Natural killer cell treated with Interleukin-12 subunit alpha and Interleukin-12 subunit beta and Interleukin-15 and Interleukin-18, amount 100 ng/mL, for 72 hours (primary cell): ENCODE results near the gene CX3CR1. TPM values are rescaled to one million over a fixed set of nuclear protein-coding genes. Genes with fewer than 3 reads are reported as not detected.

Experiments
- ATAC-seq, 2 donors: fragments of 150-1000 bp; cut with Tn5 transposase in 1 of 2; sonication (Bioruptor Pico), chemical (Tn5 transposase) in 1 of 2; 2 replicates each; pipeline ENCODE4 v1.10.0; 2021
- DNase-seq: peaks from one replicate; pipeline ENCODE4 v3.0.0; 2022; ENCODE audit warnings: low spot score
- H3K27ac Mint-ChIP-seq, 2 donors: 1 replicate in 1 of 2; 2 replicates in 1 of 2; pipeline ENCODE4 v1.8.0; 2022; ENCODE audit warnings: mixed read lengths in 2 of 2, mild to moderate bottlenecking in 1 of 2, moderate library complexity in 1 of 2
- H3K27me3 Mint-ChIP-seq, 2 donors: 1 replicate in 1 of 2; 2 replicates in 1 of 2; pipeline ENCODE4 v1.8.0; 2022; ENCODE audit warnings: mixed read lengths in 2 of 2
- H3K36me3 Mint-ChIP-seq: one replicate; pipeline ENCODE4 v1.8.0; 2022; ENCODE audit warnings: mixed read lengths
- H3K4me1 Mint-ChIP-seq, 2 donors: 1 replicate in 1 of 2; 2 replicates in 1 of 2; pipeline ENCODE4 v1.8.0; 2022; ENCODE audit warnings: low read depth in 2 of 2, mixed read lengths in 2 of 2, mild to moderate bottlenecking in 1 of 2
- H3K4me3 Mint-ChIP-seq: one replicate; pipeline ENCODE4 v1.8.0; 2022; ENCODE audit warnings: mixed read lengths
- H3K9me3 Mint-ChIP-seq: 2 replicates; pipeline ENCODE4 v1.8.0; 2022; ENCODE audit warnings: mixed read lengths
- total RNA-seq, 2 donors: library from RNA; stranded (reverse); gene quantifications; one replicate each; pipeline ENCODE4 v1.2.3, GENCODE V29; 2022

CX3CR1 gene
- total RNA-seq, 2 donors from 2014 or later: 5.8 to 18.4 TPM

DNA sequence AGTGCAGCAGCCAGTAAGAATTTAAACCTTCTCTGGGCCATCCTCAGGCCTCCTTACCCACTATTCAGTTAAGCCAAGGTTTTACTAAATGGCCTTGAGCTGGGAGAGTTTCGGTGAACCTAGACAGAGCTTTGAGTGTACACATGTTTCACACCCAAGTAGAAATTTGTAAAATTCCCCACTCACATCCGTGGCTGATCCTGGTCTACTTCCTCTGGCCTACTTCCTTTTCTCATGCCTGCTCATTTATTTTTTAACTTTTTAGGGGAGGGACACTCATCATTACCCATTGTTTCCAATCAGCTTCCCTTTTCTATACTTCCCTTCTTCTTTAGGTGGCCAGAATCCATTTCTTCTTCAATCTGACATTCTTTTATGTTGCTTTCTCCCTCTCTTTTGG is 7.6 kb downstream of the CX3CR1 start:
- H3K4me1 Mint-ChIP-seq: peaks cover 81 to 86% of the 10 kb centered on the region in 2 donors
- no peaks in the 10 kb centered on the region for H3K9me3 Mint-ChIP-seq
- peak overlapping the region; percentile 94 to 97 for H3K27ac Mint-ChIP-seq
- DNase-seq: no peak
- ATAC-seq: no peak
- peak overlapping the region; percentile 53 for H3K4me3 Mint-ChIP-seq
- peaks cover 5% of the 10 kb centered on the region for H3K36me3 Mint-ChIP-seq
- no peaks in the 10 kb centered on the region for H3K27me3 Mint-ChIP-seq

DNA sequence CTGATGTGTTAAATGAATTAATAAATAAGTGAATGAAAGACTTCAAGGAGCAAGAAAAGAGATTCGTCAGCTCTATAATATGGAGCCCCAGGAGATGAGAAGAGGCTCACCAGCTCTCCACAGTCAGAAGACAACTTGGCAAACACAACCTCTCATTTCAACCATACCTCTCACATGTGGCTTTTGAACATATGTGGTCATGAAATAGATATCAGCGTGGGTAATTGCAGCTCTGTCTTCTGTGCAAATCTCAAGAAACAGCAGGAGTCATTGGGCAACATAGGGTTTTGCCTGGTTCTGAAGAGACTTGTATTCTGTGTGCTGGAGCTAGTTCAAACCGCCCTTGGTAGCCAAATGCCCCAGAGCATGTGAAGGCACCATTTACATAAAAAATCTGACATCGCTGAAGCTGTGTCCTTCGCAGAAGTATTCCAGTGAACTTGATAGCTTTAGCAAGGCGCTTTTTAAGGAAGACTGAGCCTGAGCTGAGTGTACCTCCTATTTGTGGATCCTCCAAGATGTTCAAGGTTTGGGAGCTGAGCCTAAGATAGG is 8.4 kb downstream of the CX3CR1 start:
- H3K4me1 Mint-ChIP-seq: peaks cover 77 to 82% of the 10 kb centered on the region in 2 donors
- peak overlapping the region; percentile 94 to 97 for H3K27ac Mint-ChIP-seq
- peak overlapping the region; percentile 53 for H3K4me3 Mint-ChIP-seq
- ATAC-seq (peak; percentile 48 to 50), DNase-seq (no peak)
- H3K9me3 Mint-ChIP-seq: no peaks in the 10 kb centered on the region
- no peaks in the 10 kb centered on the region for H3K27me3 Mint-ChIP-seq
- H3K36me3 Mint-ChIP-seq: peaks cover 5% of the 10 kb centered on the region

DNA sequence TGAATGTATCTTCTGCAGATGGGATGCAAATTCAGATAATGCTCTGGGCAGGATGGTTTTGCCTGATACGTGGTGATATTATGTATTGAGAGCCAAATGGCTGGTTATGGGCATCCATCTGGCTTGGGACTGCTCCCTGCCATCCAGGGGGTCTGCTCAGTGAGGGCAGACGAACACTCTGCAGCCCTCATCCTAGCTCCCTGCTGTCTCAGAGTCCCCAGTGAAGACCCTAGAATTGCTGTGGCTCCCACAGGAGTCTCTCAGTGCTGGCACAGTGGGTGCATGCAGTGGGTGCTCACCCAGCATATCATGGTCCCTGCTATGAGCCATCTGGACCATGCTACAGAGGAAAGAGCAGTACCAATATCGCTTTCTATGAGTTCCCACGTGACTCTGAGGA is 10.3 kb downstream of the CX3CR1 start:
- DNase-seq: no peak
- Mint-ChIP-seq H3K4me3 (peak overlapping the region; percentile 84), H3K27me3 (no peaks in the 10 kb centered on the region), H3K36me3 (peaks cover 19% of the 10 kb centered on the region), H3K9me3 (peaks cover 4% of the 10 kb centered on the region), H3K27ac (peak overlapping the region; percentile 94 to 97), H3K4me1 (peaks cover 79 to 85% of the 10 kb centered on the region in 2 donors)
- ATAC-seq: no peak

DNA sequence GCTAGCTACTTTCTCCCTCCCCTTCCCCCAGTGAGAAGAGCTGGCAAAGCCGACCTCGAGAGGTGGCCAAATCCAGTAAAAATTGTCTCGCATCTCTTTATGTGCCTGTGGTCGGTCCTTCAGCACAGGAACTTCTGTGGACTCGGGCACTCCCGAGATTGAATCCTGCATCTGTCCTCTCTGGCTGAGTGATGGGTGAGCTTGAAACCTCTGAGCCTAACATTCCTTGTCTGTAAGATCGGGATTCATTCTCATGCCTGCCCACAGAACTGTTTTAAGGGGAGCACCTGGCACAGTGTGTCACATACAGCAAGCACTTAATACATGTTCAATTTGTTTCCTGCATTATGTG is 11.3 kb downstream of the CX3CR1 start:
- no peak for ATAC-seq
- Mint-ChIP-seq H3K4me1 (peaks cover 82 to 89% of the 10 kb centered on the region in 2 donors), H3K36me3 (peaks cover 22% of the 10 kb centered on the region), H3K27me3 (no peaks in the 10 kb centered on the region), H3K9me3 (peaks cover 4% of the 10 kb centered on the region), H3K27ac (peak overlapping the region; percentile 94 to 97), H3K4me3 (peak overlapping the region; percentile 84)
- DNase-seq: no peak

DNA sequence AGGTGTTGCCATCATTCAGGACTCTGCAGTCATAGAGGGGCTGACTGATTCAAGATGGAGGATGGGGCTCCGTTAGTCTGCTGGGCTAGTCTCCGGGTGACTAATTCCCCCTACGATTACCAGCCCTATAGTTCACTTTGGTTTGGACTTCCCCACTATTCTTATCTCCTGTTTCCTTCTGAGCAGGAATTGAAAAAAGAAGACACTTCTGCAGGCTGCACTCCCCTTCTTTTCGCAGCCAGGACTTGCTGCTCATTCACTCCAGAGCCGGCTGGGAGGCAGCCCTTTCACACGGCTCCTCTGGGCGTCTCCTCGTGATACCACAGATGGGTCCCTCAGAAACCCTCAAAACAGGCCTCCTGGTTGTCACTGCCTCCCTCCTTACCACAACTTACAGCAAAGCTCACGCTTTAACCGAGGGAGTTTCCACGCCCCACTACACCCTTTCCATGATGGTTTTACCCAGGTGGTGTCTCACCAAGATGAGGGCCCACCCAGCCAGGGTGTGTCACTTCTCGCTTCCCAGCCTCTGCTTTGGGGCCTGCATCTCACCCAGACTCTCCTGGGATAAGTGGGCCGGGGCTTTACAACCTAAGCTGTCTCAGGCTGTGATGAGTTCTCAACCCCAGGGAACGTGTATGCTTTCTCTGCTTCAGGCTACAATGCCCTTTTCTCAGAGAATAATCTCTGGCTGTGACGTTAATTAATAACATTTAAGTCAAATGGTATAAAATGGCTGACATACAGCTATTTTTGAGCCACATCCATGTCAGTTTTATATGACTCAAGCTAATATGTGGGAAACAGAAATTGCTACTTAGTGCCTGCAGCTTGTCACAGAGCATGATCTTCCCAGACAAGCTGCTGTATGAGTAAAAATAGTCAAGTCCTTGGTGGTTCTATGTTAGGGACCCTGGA is 11.9 kb downstream of the CX3CR1 start:
- H3K4me3 Mint-ChIP-seq: peak overlapping the region; percentile 84
- peaks cover 4% of the 10 kb centered on the region for H3K9me3 Mint-ChIP-seq
- peaks cover 22% of the 10 kb centered on the region for H3K36me3 Mint-ChIP-seq
- ATAC-seq (peak; percentile 87 to 88), DNase-seq (peak; percentile 90)
- peaks cover 86 to 94% of the 10 kb centered on the region in 2 donors for H3K4me1 Mint-ChIP-seq
- peak overlapping the region; percentile 94 to 97 for H3K27ac Mint-ChIP-seq
- no peaks in the 10 kb centered on the region for H3K27me3 Mint-ChIP-seq

- Mint-ChIP-seq H3K27ac (peak overlapping the region; percentile 94 to 97), H3K4me1 (peaks cover 74 to 81% of the 10 kb centered on the region in 2 donors), H3K27me3 (no peaks in the 10 kb centered on the region), H3K36me3 (peaks cover 17% of the 10 kb centered on the region), H3K9me3 (peaks cover 4% of the 10 kb centered on the region), H3K4me3 (peak overlapping the region; percentile 52)
- DNase-seq (no peak), ATAC-seq (no peak)
Measured at GRCh38 chr3:39264053-39264452, 15.8 kb downstream of the CX3CR1 start.

DNA sequence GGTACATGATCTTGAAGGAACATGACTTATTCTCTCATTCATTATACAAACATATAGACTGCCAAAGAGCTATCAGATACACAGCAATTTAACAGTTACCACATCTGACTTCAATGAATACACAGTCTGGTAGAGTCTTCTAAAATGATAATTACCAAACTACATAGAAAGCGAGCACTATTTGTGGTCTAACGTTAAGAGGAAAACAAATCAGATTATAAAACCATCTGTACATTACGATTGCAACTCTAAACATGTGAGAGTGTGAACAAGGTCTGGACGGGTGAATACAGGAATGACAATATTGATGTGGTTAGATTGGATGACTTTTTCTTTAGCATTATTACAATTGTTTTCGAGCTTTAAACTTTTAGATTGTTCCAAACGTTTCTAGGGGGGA is 16.3 kb downstream of the CX3CR1 start:
- H3K4me1 Mint-ChIP-seq: peaks cover 76 to 81% of the 10 kb centered on the region in 2 donors
- peaks cover 17% of the 10 kb centered on the region for H3K36me3 Mint-ChIP-seq
- H3K9me3 Mint-ChIP-seq: peaks cover 4% of the 10 kb centered on the region
- ATAC-seq: no peak
- DNase-seq: no peak
- H3K27me3 Mint-ChIP-seq: no peaks in the 10 kb centered on the region
- peak overlapping the region; percentile 94 to 97 for H3K27ac Mint-ChIP-seq
- peak overlapping the region; percentile 52 for H3K4me3 Mint-ChIP-seq

- Mint-ChIP-seq H3K27me3 (no peaks in the 10 kb centered on the region), H3K9me3 (peaks cover 4% of the 10 kb centered on the region), H3K4me3 (peak overlapping the region; percentile 52), H3K4me1 (peaks cover 74 to 78% of the 10 kb centered on the region in 2 donors), H3K36me3 (peaks cover 17% of the 10 kb centered on the region), H3K27ac (peak overlapping the region; percentile 94 to 97)
- no peak for ATAC-seq
- DNase-seq: no peak
Measured at GRCh38 chr3:39262846-39263245, 17.0 kb downstream of the CX3CR1 start.

GRCh38 chr3:39261726-39262125 is 18.1 kb downstream of the CX3CR1 start:
- peaks cover 78 to 79% of the 10 kb centered on the region in 2 donors for H3K4me1 Mint-ChIP-seq
- peaks cover 17% of the 10 kb centered on the region for H3K36me3 Mint-ChIP-seq
- H3K4me3 Mint-ChIP-seq: no peak overlapping the region
- H3K27me3 Mint-ChIP-seq: no peaks in the 10 kb centered on the region
- DNase-seq (no peak), ATAC-seq (no peak)
- H3K9me3 Mint-ChIP-seq: peaks cover 4% of the 10 kb centered on the region
- H3K27ac Mint-ChIP-seq: peak overlapping the region; percentile 94 to 97

GRCh38 chr3:39260957-39261356 is 18.9 kb downstream of the CX3CR1 start:
- Mint-ChIP-seq H3K4me1 (peaks cover 79 to 82% of the 10 kb centered on the region in 2 donors), H3K27ac (peak overlapping the region; percentile 94 to 97), H3K36me3 (peaks cover 13% of the 10 kb centered on the region), H3K4me3 (peak overlapping the region; percentile 51), H3K9me3 (peaks cover 4% of the 10 kb centered on the region), H3K27me3 (no peaks in the 10 kb centered on the region)
- ATAC-seq (peak; percentile 89 to 90), DNase-seq (peak; percentile 83)

DNA sequence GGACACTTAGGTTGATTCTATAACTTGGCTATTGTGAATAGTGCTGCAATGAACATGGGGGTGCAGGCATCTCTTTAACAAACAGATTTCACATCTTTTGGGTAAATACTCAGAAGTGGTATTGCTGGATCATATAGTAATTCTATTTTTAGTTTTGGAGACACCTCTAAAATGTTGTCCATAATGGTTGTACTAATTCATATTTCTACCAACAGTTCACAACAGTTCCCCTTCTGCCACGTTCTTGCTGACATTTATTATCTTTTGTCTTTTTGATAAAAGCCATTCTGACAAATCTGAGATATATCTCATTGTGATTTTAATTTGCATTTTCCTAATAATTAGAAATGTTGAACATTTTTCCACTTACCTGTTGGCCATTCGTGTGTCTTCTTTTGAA is 19.5 kb downstream of the CX3CR1 start:
- Mint-ChIP-seq H3K9me3 (no peaks in the 10 kb centered on the region), H3K4me1 (peaks cover 79 to 82% of the 10 kb centered on the region in 2 donors), H3K27me3 (no peaks in the 10 kb centered on the region), H3K36me3 (peaks cover 7% of the 10 kb centered on the region), H3K27ac (peak overlapping the region; percentile 94 to 97), H3K4me3 (no peak overlapping the region)
- ATAC-seq (no peak), DNase-seq (no peak)

- ATAC-seq (peak; percentile 86 to 90), DNase-seq (peak; percentile 69)
- Mint-ChIP-seq H3K4me3 (peak overlapping the region; percentile 16), H3K4me1 (peaks cover 77 to 79% of the 10 kb centered on the region in 2 donors), H3K36me3 (no peaks in the 10 kb centered on the region), H3K27me3 (no peaks in the 10 kb centered on the region), H3K9me3 (no peaks in the 10 kb centered on the region), H3K27ac (peak overlapping the region; percentile 31 to 92)
Measured at GRCh38 chr3:39255503-39256325, 24.1 kb downstream of the CX3CR1 start.

GRCh38 chr3:39254806-39255449 is 24.9 kb downstream of the CX3CR1 start:
- Mint-ChIP-seq H3K27me3 (no peaks in the 10 kb centered on the region), H3K36me3 (no peaks in the 10 kb centered on the region), H3K4me1 (peaks cover 81% of the 10 kb centered on the region in 2 donors), H3K27ac (peak overlapping the region; percentile 31 to 92), H3K9me3 (no peaks in the 10 kb centered on the region), H3K4me3 (peak overlapping the region; percentile 16)
- DNase-seq (no peak), ATAC-seq (no peak)
